HepG2 (cell line): Measurements from ENCODE around the gene DENND4B. TPM values are rescaled to one million over a fixed set of nuclear protein-coding genes. Genes with fewer than 3 reads are reported as not detected.
A peak's percentile ranks its signal among the peaks of the same experiment; 100 is the strongest.

ENCODE experiments used
- CCAR2 ChIP-seq: fragments of 200-400 bp; formaldehyde crosslinking; optimal IDR thresholded peaks from 2 replicates; pipeline ENCODE3; 2018; ENCODE audit warnings: low read depth, mild to moderate bottlenecking, low read length, moderate library complexity
- DBP ChIP-seq: sonication (generic); formaldehyde crosslinking; IDR thresholded peaks from 2 replicates; pipeline ENCODE4 v1.4.0; 2020; ENCODE audit warnings: missing genetic modification reagents; ENCODE audit errors: not compliant biosample characterization
- DZIP1 ChIP-seq: sonication (generic); formaldehyde crosslinking; IDR thresholded peaks from 2 replicates; pipeline ENCODE4 v1.5.0; 2020; ENCODE audit warnings: mild to moderate bottlenecking, missing genetic modification reagents
- MAFF ChIP-seq: IDR thresholded peaks from 2 replicates; pipeline ENCODE4 v1.6.1; 2011; ENCODE audit warnings: low read depth, low read length, improper control_type of control experiment
- MAZ ChIP-seq, 2 experiments: sonication (generic) in 1 of 2; formaldehyde crosslinking in 1 of 2; IDR thresholded peaks; 2 replicates each; pipeline versions ENCODE4 v1.5.0 to v1.6.1; 2012 to 2020; ENCODE audit warnings: low read depth in 2 of 2, mild to moderate bottlenecking in 2 of 2, borderline replicate concordance in 1 of 2, improper control_type of control experiment in 1 of 2, low read length in 1 of 2, missing genetic modification reagents in 1 of 2, moderate library complexity in 1 of 2
- MTA3 ChIP-seq: sonication (generic); formaldehyde crosslinking; IDR thresholded peaks from 2 replicates; pipeline ENCODE4 v1.4.0; 2020; ENCODE audit warnings: missing genetic modification reagents
- REL ChIP-seq: sonication (generic); formaldehyde crosslinking; conservative IDR thresholded peaks from 2 replicates; pipeline ENCODE4 v1.8.0; 2022; ENCODE audit warnings: mild to moderate bottlenecking, missing genetic modification reagents, moderate library complexity
- RFXAP ChIP-seq: sonication (generic); formaldehyde crosslinking; IDR thresholded peaks from 2 replicates; pipeline ENCODE4 v1.4.0; 2020; ENCODE audit warnings: missing genetic modification reagents, borderline replicate concordance
- SMAD9 ChIP-seq: sonication (generic); formaldehyde crosslinking; IDR thresholded peaks from 2 replicates; pipeline ENCODE4 v1.5.1; 2020; ENCODE audit warnings: mild to moderate bottlenecking, missing genetic modification reagents
- SNRNP70 ChIP-seq: fragments of 200-400 bp; formaldehyde crosslinking; IDR thresholded peaks from 2 replicates; pipeline ENCODE4 v1.6.1; 2017; ENCODE audit warnings: mild to moderate bottlenecking, low read depth, low read length, moderate library complexity
- SP4 ChIP-seq: sonication (generic); formaldehyde crosslinking; IDR thresholded peaks from 2 replicates; pipeline ENCODE4 v1.8.1; 2023; ENCODE audit warnings: mild to moderate bottlenecking, missing genetic modification reagents
- TBX3 ChIP-seq: fragments of 450-650 bp; IDR thresholded peaks from 2 replicates; pipeline ENCODE4 v1.6.1; 2017; ENCODE audit warnings: antibody characterized with exemption, mild to moderate bottlenecking, inconsistent platforms, borderline replicate concordance
- ZBTB10 ChIP-seq: sonication (generic); formaldehyde crosslinking; IDR thresholded peaks from 2 replicates; pipeline ENCODE4 v1.4.0; 2020; ENCODE audit warnings: missing genetic modification reagents, borderline replicate concordance
- ZBTB21 ChIP-seq: sonication (generic); formaldehyde crosslinking; IDR thresholded peaks from 2 replicates; pipeline ENCODE4 v1.4.0; 2020; ENCODE audit warnings: missing genetic modification reagents
- ZNF3 ChIP-seq: IDR thresholded peaks from 2 replicates; pipeline ENCODE4 v1.7.0; 2017; ENCODE audit warnings: inconsistent platforms
- ZNF672 ChIP-seq: sonication (generic); formaldehyde crosslinking; IDR thresholded peaks from 2 replicates; pipeline ENCODE4 v1.8.1; 2022; ENCODE audit warnings: missing genetic modification reagents
- polyA plus RNA-seq, 8 experiments: library from polyadenylated mRNA; depleted of rRNA in 3 of 8; stranded (reverse) in 7 of 8; unstranded in 1 of 8; fragments of >200 nt; fragmentation: Illumina TruSeq in 4 of 8; extraction: Trizol in 4 of 8; gene quantifications; 2 replicates each; pipeline versions ENCODE4 v1.2.1 to v1.2.3, GENCODE V29; 2011 to 2016; ENCODE audit warnings: low read depth in 4 of 8, missing spikeins in 1 of 8, mixed read lengths in 1 of 8; ENCODE audit not compliant: insufficient read depth in 1 of 8
- total RNA-seq, 5 experiments: library from RNA; depleted of rRNA; stranded (reverse); fragments of >200 nt; fragmentation: Illumina TruSeq; extraction: Trizol; gene quantifications; 2 replicates each; pipeline ENCODE4 v1.2.3, GENCODE V29; 2016; ENCODE audit warnings: low read depth in 1 of 5
- TF ChIP-seq, protein P1 (sequence below): IDR thresholded peaks from 2 replicates; pipeline ENCODE4 v1.6.1; 2016; ENCODE audit warnings: low read depth, missing genetic modification reagents, missing compliant biosample characterization

The DENND4B gene
- total and polyA plus RNA-seq, 2 of the 13 experiments (the other 11 are each of a cell fraction or from before 2014, with no cell fraction given) = 15.1 to 20.3 TPM

DNA sequence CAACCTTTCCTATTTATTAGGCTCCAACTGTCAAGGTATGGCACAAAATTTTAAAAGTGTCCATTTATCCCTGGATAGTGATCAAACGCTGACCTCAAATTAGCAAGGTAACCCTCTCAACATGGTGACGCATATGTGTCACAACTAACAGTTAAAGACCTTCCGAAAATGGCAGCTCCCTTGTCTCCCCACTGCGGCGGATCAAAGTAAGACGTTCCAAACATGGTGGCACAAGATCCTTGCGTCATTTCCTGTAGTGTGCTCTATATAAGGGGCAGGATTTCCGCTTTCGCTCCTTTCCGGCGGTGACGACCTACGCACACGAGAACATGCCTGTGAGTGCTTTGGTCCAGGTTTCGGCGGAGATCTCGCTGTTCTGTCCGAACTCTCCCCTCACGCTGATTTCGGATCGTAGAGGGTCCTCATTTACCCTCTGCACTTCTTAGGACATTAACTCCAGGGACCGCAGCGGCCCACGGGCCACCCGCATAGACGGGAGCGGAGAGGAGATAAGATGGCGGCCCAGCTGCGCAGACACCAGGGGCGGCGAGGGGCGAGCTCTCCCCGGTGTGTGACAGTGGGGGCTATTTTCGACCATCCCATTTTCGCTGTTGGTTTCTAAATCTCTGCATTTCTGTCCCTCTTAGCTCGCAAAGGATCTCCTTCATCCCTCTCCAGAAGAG, 44.1 kb upstream of the DENND4B start, which contains the start of gene RPS27 (continued):
- TF ChIP-seq DZIP1 (no peak), MAFF (no peak), SNRNP70 (no peak), CCAR2 (no peak), TBX3 (no peak), RFXAP (peak; percentile 74; the same call in 1 of the 2 replicates), ZNF672 (CRISPR knock-in tag) (no peak), DBP (peak; percentile 52), SMAD9 (CRISPR knock-in tag) (no peak), MAZ (IDR thresholded peaks at IDR 0.05; ENCODE audit: borderline replicate concordance, low read depth, low read length) (no peak), MAZ (CRISPR knock-in tag; IDR thresholded peaks at IDR 0.05; ENCODE audit: low read depth) (peak; percentile 80; the same call in 1 of the 2 replicates), ZNF3 (CRISPR knock-in tag) (no peak), MTA3 (CRISPR knock-in tag) (no peak), ZBTB21 (peak; percentile 89), REL (CRISPR knock-in tag) (no peak), ZBTB10 (CRISPR knock-in tag) (no peak), SP4 (CRISPR knock-in tag) (peak; percentile 52; the same call in 1 of the 2 replicates)
- TF ChIP-seq, protein P1, sequence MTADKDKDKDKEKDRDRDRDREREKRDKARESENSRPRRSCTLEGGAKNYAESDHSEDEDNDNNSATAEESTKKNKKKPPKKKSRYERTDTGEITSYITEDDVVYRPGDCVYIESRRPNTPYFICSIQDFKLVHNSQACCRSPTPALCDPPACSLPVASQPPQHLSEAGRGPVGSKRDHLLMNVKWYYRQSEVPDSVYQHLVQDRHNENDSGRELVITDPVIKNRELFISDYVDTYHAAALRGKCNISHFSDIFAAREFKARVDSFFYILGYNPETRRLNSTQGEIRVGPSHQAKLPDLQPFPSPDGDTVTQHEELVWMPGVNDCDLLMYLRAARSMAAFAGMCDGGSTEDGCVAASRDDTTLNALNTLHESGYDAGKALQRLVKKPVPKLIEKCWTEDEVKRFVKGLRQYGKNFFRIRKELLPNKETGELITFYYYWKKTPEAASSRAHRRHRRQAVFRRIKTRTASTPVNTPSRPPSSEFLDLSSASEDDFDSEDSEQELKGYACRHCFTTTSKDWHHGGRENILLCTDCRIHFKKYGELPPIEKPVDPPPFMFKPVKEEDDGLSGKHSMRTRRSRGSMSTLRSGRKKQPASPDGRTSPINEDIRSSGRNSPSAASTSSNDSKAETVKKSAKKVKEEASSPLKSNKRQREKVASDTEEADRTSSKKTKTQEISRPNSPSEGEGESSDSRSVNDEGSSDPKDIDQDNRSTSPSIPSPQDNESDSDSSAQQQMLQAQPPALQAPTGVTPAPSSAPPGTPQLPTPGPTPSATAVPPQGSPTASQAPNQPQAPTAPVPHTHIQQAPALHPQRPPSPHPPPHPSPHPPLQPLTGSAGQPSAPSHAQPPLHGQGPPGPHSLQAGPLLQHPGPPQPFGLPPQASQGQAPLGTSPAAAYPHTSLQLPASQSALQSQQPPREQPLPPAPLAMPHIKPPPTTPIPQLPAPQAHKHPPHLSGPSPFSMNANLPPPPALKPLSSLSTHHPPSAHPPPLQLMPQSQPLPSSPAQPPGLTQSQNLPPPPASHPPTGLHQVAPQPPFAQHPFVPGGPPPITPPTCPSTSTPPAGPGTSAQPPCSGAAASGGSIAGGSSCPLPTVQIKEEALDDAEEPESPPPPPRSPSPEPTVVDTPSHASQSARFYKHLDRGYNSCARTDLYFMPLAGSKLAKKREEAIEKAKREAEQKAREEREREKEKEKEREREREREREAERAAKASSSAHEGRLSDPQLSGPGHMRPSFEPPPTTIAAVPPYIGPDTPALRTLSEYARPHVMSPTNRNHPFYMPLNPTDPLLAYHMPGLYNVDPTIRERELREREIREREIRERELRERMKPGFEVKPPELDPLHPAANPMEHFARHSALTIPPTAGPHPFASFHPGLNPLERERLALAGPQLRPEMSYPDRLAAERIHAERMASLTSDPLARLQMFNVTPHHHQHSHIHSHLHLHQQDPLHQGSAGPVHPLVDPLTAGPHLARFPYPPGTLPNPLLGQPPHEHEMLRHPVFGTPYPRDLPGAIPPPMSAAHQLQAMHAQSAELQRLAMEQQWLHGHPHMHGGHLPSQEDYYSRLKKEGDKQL = peak; percentile 41; the same call in 1 of the 2 replicates
